ENCODE results near the gene GDNF. TPM values are rescaled to one million over a fixed set of nuclear protein-coding genes. Genes with fewer than 3 reads are reported as not detected.
"Not testable (repeated sequence)": the region's sequence is repeated elsewhere in the genome, so short reads cannot be mapped to it uniquely, and the experiment has no call there.

GDNF gene
- total and polyA plus RNA-seq, 2 donors, result 0.07 to 0.24 TPM

- H3K27ac ChIP-seq (ENCODE audit: low read depth in 1 of 2, low read length in 1 of 2), result no peak overlapping the region
- H3K9me3 ChIP-seq (ENCODE audit: control insufficient read depth in 2 of 2, insufficient read depth in 1 of 2, low read length in 1 of 2), result no peaks in the 10 kb centered on the region
- no peaks in the 10 kb centered on the region for H3K27me3 ChIP-seq (ENCODE audit: control insufficient read depth in 2 of 2, insufficient read depth in 1 of 2, low read length in 1 of 2)
- no peaks in the 10 kb centered on the region for H3K4me1 ChIP-seq (ENCODE audit: control insufficient read depth in 2 of 2, insufficient read depth in 2 of 2, low read length in 2 of 2)
- H3K36me3 ChIP-seq (ENCODE audit: control insufficient read depth in 2 of 2, insufficient read depth in 2 of 2, low read length in 1 of 2), result no peaks in the 10 kb centered on the region
- WGBS, result 94% methylated on average over 7 of the region's 7 CpGs
- no peak for DNase-seq (ENCODE audit: low read depth in 6 of 9, low spot score in 9 of 9)
- no peak overlapping the region for H3K4me3 ChIP-seq (ENCODE audit: low read length in 2 of 2)
Observed at GRCh38 chr5:37871023-37871815, 31.4 kb upstream of the GDNF start.

GRCh38 chr5:37869216-37869615, 29.4 kb upstream of the GDNF start:
- Histone ChIP-seq H3K4me3 (ENCODE audit: low read length in 2 of 2) (no peak overlapping the region), H3K4me1 (ENCODE audit: control insufficient read depth in 2 of 2, insufficient read depth in 2 of 2, low read length in 2 of 2) (no peaks in the 10 kb centered on the region), H3K27me3 (ENCODE audit: control insufficient read depth in 2 of 2, insufficient read depth in 1 of 2, low read length in 1 of 2) (no peaks in the 10 kb centered on the region), H3K9me3 (ENCODE audit: control insufficient read depth in 2 of 2, insufficient read depth in 1 of 2, low read length in 1 of 2) (no peaks in the 10 kb centered on the region), H3K27ac (ENCODE audit: low read depth in 1 of 2, low read length in 1 of 2) (no peak overlapping the region), H3K36me3 (ENCODE audit: control insufficient read depth in 2 of 2, insufficient read depth in 2 of 2, low read length in 1 of 2) (no peaks in the 10 kb centered on the region)
- DNase-seq (ENCODE audit: low read depth in 6 of 9, low spot score in 9 of 9), result no peak
- WGBS, result 91% methylated on average over 2 of the region's 2 CpGs

GRCh38 chr5:37867654-37868053, 27.8 kb upstream of the GDNF start:
- DNase-seq (ENCODE audit: low read depth in 6 of 9, low spot score in 9 of 9), result no peak
- H3K9me3 ChIP-seq (ENCODE audit: control insufficient read depth in 2 of 2, insufficient read depth in 1 of 2, low read length in 1 of 2), result no peaks in the 10 kb centered on the region
- no peak overlapping the region for H3K4me3 ChIP-seq (ENCODE audit: low read length in 2 of 2)
- H3K4me1 ChIP-seq (ENCODE audit: control insufficient read depth in 2 of 2, insufficient read depth in 2 of 2, low read length in 2 of 2), result no peaks in the 10 kb centered on the region
- no peaks in the 10 kb centered on the region for H3K27me3 ChIP-seq (ENCODE audit: control insufficient read depth in 2 of 2, insufficient read depth in 1 of 2, low read length in 1 of 2)
- no peak overlapping the region for H3K27ac ChIP-seq (ENCODE audit: low read depth in 1 of 2, low read length in 1 of 2)
- no peaks in the 10 kb centered on the region for H3K36me3 ChIP-seq (ENCODE audit: control insufficient read depth in 2 of 2, insufficient read depth in 2 of 2, low read length in 1 of 2)
- 89% methylated on average over 3 of the region's 3 CpGs for WGBS

- H3K4me1 ChIP-seq (ENCODE audit: control insufficient read depth in 2 of 2, insufficient read depth in 2 of 2, low read length in 2 of 2); H3K4me3 ChIP-seq (ENCODE audit: low read length in 2 of 2); H3K36me3 ChIP-seq (ENCODE audit: control insufficient read depth in 2 of 2, insufficient read depth in 2 of 2, low read length in 1 of 2); H3K27ac ChIP-seq (ENCODE audit: low read depth in 1 of 2, low read length in 1 of 2); H3K27me3 ChIP-seq (ENCODE audit: control insufficient read depth in 2 of 2, insufficient read depth in 1 of 2, low read length in 1 of 2); DNase-seq (ENCODE audit: low read depth in 6 of 9, low spot score in 9 of 9); H3K9me3 ChIP-seq (ENCODE audit: control insufficient read depth in 2 of 2, insufficient read depth in 1 of 2, low read length in 1 of 2): not testable (repeated sequence)
- WGBS, result 96% methylated on average over 1 of the region's 1 CpG
Observed at GRCh38 chr5:37862907-37863306, 23.1 kb upstream of the GDNF start.

- no peak overlapping the region for H3K27ac ChIP-seq (ENCODE audit: low read depth in 1 of 2, low read length in 1 of 2)
- H3K9me3 ChIP-seq (ENCODE audit: control insufficient read depth in 2 of 2, insufficient read depth in 1 of 2, low read length in 1 of 2), result no peaks in the 10 kb centered on the region
- no peaks in the 10 kb centered on the region for H3K36me3 ChIP-seq (ENCODE audit: control insufficient read depth in 2 of 2, insufficient read depth in 2 of 2, low read length in 1 of 2)
- peaks cover 0 to 2% of the 10 kb centered on the region in 2 donors for H3K27me3 ChIP-seq (ENCODE audit: control insufficient read depth in 2 of 2, insufficient read depth in 1 of 2, low read length in 1 of 2)
- no peaks in the 10 kb centered on the region for H3K4me1 ChIP-seq (ENCODE audit: control insufficient read depth in 2 of 2, insufficient read depth in 2 of 2, low read length in 2 of 2)
- DNase-seq (ENCODE audit: low read depth in 6 of 9, low spot score in 9 of 9), result no peak
- 80% methylated on average over 3 of the region's 3 CpGs for WGBS
- H3K4me3 ChIP-seq (ENCODE audit: low read length in 2 of 2), result no peak overlapping the region
Observed at GRCh38 chr5:37860206-37860605, 20.4 kb upstream of the GDNF start.

GRCh38 chr5:37859805-37860204, 20.0 kb upstream of the GDNF start:
- WGBS, result 70% methylated on average over 4 of the region's 4 CpGs
- Histone ChIP-seq H3K4me3 (ENCODE audit: low read length in 2 of 2) (no peak overlapping the region), H3K27me3 (ENCODE audit: control insufficient read depth in 2 of 2, insufficient read depth in 1 of 2, low read length in 1 of 2) (peaks cover 0 to 2% of the 10 kb centered on the region in 2 donors), H3K36me3 (ENCODE audit: control insufficient read depth in 2 of 2, insufficient read depth in 2 of 2, low read length in 1 of 2) (no peaks in the 10 kb centered on the region), H3K9me3 (ENCODE audit: control insufficient read depth in 2 of 2, insufficient read depth in 1 of 2, low read length in 1 of 2) (no peaks in the 10 kb centered on the region), H3K27ac (ENCODE audit: low read depth in 1 of 2, low read length in 1 of 2) (no peak overlapping the region), H3K4me1 (ENCODE audit: control insufficient read depth in 2 of 2, insufficient read depth in 2 of 2, low read length in 2 of 2) (no peaks in the 10 kb centered on the region)
- DNase-seq (ENCODE audit: low read depth in 6 of 9, low spot score in 9 of 9), result no peak

- no peaks in the 10 kb centered on the region for H3K9me3 ChIP-seq (ENCODE audit: control insufficient read depth in 2 of 2, insufficient read depth in 1 of 2, low read length in 1 of 2)
- H3K4me3 ChIP-seq (ENCODE audit: low read length in 2 of 2), result no peak overlapping the region
- no peak overlapping the region for H3K27ac ChIP-seq (ENCODE audit: low read depth in 1 of 2, low read length in 1 of 2)
- DNase-seq (ENCODE audit: low read depth in 6 of 9, low spot score in 9 of 9), result no peak
- no peaks in the 10 kb centered on the region for H3K36me3 ChIP-seq (ENCODE audit: control insufficient read depth in 2 of 2, insufficient read depth in 2 of 2, low read length in 1 of 2)
- no peaks in the 10 kb centered on the region for H3K4me1 ChIP-seq (ENCODE audit: control insufficient read depth in 2 of 2, insufficient read depth in 2 of 2, low read length in 2 of 2)
- H3K27me3 ChIP-seq (ENCODE audit: control insufficient read depth in 2 of 2, insufficient read depth in 1 of 2, low read length in 1 of 2), result peaks cover 0 to 2% of the 10 kb centered on the region in 2 donors
Observed at GRCh38 chr5:37858250-37858649, 18.4 kb upstream of the GDNF start.

- H3K36me3 ChIP-seq (ENCODE audit: control insufficient read depth in 2 of 2, insufficient read depth in 2 of 2, low read length in 1 of 2), result no peaks in the 10 kb centered on the region
- H3K27me3 ChIP-seq (ENCODE audit: control insufficient read depth in 2 of 2, insufficient read depth in 1 of 2, low read length in 1 of 2), result peaks cover 0 to 2% of the 10 kb centered on the region in 2 donors
- no peak overlapping the region for H3K27ac ChIP-seq (ENCODE audit: low read depth in 1 of 2, low read length in 1 of 2)
- no peak for DNase-seq (ENCODE audit: low read depth in 6 of 9, low spot score in 9 of 9)
- H3K4me3 ChIP-seq (ENCODE audit: low read length in 2 of 2), result no peak overlapping the region
- WGBS, result 87% methylated on average over 1 of the region's 1 CpG
- H3K9me3 ChIP-seq (ENCODE audit: control insufficient read depth in 2 of 2, insufficient read depth in 1 of 2, low read length in 1 of 2), result no peaks in the 10 kb centered on the region
- H3K4me1 ChIP-seq (ENCODE audit: control insufficient read depth in 2 of 2, insufficient read depth in 2 of 2, low read length in 2 of 2), result no peaks in the 10 kb centered on the region
Observed at GRCh38 chr5:37857696-37858095, 17.9 kb upstream of the GDNF start.

DNA sequence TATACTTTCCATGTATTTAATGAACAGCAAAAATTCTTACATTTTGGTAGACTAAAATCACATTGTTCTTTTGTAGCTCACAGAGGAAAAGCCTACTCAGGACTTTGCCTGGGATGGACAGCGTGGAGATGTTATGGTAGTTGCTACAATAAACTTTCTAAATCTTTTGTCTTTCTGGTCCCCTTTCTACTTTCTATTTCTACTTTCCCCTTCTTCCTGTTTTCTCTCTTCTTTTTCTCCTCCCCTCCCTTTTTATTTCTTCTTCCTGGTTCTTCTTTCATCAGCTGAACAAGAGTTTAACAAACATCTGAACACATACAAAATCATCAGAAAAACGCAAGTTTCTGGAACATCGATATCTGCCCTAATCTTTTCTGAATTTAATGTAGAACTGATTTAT, 15.6 kb upstream of the GDNF start:
- no peaks in the 10 kb centered on the region for H3K4me1 ChIP-seq (ENCODE audit: control insufficient read depth in 2 of 2, insufficient read depth in 2 of 2, low read length in 2 of 2)
- H3K36me3 ChIP-seq (ENCODE audit: control insufficient read depth in 2 of 2, insufficient read depth in 2 of 2, low read length in 1 of 2), result no peaks in the 10 kb centered on the region
- peaks cover 0 to 2% of the 10 kb centered on the region in 2 donors for H3K27me3 ChIP-seq (ENCODE audit: control insufficient read depth in 2 of 2, insufficient read depth in 1 of 2, low read length in 1 of 2)
- no peaks in the 10 kb centered on the region for H3K9me3 ChIP-seq (ENCODE audit: control insufficient read depth in 2 of 2, insufficient read depth in 1 of 2, low read length in 1 of 2)
- DNase-seq (ENCODE audit: low read depth in 6 of 9, low spot score in 9 of 9), result no peak
- 98% methylated on average over 3 of the region's 3 CpGs for WGBS
- no peak overlapping the region for H3K27ac ChIP-seq (ENCODE audit: low read depth in 1 of 2, low read length in 1 of 2)
- H3K4me3 ChIP-seq (ENCODE audit: low read length in 2 of 2), result no peak overlapping the region
